ENCODE results near the gene INHBB.

The INHBB gene

GRCh38 chr2:120358734-120359465 is 13.0 kb downstream of the INHBB start:
- DNase-seq (ENCODE audit: low read depth), result no peak

DNA sequence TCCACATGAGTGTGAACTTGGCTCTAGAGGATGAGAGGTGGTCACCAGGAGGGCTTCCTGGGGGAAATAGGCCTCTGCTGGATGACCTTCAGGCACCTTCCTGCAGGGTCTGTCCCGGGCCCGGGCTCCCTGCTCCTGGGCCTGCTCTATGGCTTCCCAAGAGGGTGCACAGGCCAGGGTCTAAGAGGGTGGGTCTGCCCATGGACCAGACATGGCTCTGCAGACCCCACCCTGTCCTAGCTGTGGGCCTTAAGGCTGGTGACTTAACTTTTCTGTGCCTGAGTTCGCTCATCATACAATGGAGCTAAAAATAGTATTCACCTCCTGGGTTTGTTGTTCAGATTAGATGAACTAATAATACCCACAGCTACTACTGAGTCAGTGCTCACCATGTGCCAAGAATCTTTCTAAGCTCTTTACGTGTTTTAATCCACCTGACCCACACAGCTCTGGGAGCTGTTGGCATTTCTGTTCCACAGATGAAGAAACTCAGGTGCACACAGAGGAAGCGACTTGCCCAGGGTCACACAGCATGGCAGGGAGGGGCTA is 14.4 kb downstream of the INHBB start:
- no peak for DNase-seq (ENCODE audit: low read depth)

- DNase-seq (ENCODE audit: low read depth), result no peak
Measured at GRCh38 chr2:120362926-120363325, 17.0 kb downstream of the INHBB start.

GRCh38 chr2:120365236-120365793 is 19.4 kb downstream of the INHBB start:
- no peak for DNase-seq (ENCODE audit: low read depth)

- DNase-seq (ENCODE audit: low read depth), result no peak
Measured at GRCh38 chr2:120366698-120367097, 20.8 kb downstream of the INHBB start.

- no peak for DNase-seq (ENCODE audit: low read depth)
Measured at GRCh38 chr2:120367221-120367620, 21.3 kb downstream of the INHBB start.

GRCh38 chr2:120367649-120368048 is 21.7 kb downstream of the INHBB start:
- DNase-seq (ENCODE audit: low read depth), result no peak

DNA sequence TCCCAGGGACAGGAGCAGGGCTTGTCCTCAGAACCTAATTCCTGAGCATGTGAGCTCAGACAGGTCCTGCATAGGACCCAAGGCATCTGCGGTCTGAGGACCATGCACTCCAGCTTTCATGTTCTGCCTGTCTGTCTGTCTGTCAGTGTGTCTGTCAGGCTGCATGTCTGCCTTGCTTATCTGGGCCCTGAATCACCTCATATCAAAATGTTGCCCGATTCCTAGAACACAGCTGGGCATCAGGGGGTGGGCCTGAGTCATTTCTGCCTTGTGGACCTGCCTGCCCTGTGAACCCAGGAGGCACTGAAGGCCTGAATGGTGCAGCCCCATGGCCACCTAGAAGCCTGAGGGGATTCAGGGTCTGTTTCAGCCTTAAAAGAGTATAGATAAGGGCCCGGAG is 22.1 kb downstream of the INHBB start:
- no peak for DNase-seq (ENCODE audit: low read depth)

- no peak for DNase-seq (ENCODE audit: low read depth)
Measured at GRCh38 chr2:120369250-120369649, 23.3 kb downstream of the INHBB start.

DNA sequence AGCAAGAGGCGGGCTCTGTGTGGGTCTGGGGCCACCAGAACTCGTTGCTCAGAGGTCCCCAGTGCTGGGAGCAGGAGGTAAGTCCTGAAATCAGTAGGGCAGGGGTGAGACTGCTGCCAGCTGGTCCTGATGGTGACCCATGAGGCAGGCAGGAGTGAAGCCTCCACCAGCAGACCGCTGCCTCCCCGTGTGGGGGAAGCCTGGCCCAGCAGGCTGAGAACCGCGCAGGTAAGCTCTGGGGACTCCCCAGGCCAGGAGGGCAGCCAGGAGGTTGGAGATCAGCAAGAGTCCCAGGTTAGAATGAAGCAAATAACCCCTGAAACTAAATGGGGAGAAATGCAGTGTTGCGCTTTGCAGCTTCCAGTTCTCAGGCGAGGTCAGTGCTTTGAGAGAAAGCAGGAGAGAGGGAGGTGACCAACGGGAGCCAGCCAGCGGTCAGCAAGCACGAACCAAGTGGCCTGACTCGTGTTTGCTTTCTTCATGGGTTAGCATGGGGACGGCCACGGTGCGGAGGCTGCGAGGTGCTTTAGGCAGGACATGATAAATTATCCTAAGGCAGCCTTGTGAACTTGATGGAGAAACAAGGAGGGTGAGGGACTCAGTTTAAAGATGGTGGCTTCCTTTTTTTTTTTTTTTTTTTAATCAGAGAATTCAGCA is 26.2 kb downstream of the INHBB start:
- no peak for DNase-seq (ENCODE audit: low read depth)

GRCh38 chr2:120372816-120373215 is 26.9 kb downstream of the INHBB start:
- DNase-seq (ENCODE audit: low read depth), result no peak

DNA sequence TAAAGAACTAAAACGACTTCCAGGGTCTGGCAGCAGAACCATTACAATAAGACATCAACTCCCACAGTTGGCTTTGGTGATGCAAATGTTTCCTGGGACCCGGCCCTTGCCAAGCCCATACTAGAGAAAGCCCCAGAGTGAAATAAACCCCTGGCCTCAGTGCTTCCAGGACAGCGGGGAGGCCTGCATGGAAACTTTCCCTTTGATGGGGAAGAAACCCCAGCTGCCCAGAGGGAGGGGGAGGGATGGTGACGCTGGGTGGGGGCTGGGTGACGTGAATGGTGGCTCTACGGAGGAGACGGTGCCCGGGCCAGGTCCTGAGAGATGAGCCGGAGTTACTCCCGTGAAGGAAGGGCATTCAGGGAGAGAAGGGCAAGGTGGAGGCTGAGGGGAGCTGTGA is 27.5 kb downstream of the INHBB start:
- DNase-seq (ENCODE audit: low read depth), result no peak

- DNase-seq (ENCODE audit: low read depth), result no peak
Measured at GRCh38 chr2:120374821-120375220, 28.9 kb downstream of the INHBB start.

DNA sequence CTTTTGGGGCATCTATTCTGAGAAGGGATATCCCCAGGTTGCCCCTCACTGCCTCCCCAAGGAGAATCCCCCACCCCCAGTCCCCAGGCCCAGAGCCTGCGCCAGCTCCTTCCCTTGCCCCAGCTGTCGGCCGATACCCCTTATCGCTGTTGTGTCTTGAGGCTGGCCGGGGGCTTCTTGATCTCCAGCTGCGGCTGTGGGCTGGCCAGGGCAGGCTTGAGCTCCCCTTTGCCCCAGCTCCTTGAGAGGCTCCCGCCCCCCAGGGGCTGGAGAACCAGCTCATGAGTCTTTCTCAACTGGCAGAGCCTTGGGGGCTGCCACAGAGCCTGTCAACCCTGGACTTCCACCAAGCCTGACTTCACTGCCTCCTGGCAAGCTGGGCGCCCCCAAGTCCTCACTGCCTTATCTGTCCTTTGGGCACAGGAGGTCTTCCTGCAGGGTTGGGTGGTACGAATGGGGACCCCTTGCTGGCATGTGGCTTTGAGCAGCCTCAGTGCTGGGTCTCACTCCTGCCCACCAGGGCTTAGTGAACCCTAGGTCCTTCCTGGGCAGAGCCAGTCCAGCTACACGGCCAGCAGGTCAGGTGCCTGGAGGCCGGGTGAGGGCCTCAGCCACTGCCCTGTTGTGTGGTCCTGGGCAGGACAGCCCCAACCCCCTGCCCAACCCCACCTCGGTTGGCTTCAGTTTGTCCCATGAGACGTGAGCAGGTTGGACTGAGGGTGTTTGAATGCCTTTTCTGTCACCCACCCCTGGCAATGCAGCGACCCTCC is 29.5 kb downstream of the INHBB start:
- no peak for DNase-seq (ENCODE audit: low read depth)

DNA sequence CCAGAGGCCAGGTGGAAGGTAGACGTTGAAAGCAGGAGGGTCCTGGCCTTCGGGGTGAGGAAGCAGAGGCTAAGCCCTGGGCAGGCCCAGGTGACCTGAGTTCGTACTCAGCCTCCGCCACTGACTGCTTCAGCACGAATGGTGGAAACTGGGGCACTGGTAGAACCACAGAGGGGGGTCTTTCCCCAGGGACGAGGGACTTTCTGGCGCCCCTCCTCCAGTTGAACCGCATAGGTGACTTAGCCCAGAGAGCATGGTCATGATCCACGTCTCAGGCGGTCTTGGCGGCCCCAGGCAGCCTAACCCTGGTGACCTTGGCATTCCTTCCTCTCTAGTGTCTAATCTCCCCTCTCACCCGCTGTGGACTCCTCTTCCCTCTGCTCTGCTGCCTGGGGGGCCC is 30.2 kb downstream of the INHBB start:
- DNase-seq (ENCODE audit: low read depth), result no peak

DNA sequence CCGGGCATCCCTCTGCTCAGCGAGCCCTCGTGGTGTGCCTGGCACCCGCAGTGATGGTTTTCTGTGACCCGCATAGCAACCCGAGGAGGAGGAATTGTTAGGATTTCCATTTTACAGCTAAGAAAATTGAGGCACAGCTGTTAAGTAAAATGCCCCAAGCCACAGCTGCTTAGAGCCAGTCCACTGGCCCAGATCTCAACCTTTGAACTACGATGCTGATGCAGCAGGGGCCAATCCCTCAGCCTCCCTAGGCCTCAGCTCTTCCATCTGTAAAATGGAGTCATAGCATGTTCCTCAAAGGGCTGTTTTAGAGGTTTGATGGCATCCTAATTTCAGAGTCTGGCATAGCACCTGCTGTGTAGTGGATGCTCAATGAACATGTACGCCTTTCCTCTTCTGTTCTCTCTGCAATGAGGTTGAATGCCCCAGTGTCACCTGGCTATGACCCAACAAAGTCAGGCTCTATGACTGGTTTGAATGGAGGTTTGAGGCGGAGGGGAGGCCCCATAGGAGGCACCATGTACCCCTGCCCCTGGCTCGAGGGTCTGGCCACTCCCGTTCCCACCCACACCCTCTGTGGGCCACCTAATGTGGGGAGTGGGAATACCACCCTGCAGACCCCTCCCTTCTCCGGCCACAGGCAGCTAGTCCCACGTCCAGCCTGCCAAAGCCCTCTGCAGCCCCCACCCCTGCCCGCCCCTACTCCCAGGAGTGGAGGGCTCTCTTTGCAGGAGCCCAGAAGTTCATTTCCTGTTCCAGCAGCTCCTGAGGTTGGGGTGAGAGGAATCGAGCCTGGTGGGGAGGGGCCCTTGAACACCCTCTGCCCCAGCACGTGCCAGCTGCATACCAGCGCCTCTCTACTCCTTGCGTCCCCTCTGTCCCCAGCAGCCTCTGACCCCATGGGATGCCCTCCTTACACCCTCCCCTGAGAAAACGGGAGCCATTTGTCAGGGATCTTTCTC is 31.0 kb downstream of the INHBB start:
- DNase-seq (ENCODE audit: low read depth), result no peak

- DNase-seq (ENCODE audit: low read depth), result no peak
Measured at GRCh38 chr2:120378605-120379004, 32.7 kb downstream of the INHBB start.

DNA sequence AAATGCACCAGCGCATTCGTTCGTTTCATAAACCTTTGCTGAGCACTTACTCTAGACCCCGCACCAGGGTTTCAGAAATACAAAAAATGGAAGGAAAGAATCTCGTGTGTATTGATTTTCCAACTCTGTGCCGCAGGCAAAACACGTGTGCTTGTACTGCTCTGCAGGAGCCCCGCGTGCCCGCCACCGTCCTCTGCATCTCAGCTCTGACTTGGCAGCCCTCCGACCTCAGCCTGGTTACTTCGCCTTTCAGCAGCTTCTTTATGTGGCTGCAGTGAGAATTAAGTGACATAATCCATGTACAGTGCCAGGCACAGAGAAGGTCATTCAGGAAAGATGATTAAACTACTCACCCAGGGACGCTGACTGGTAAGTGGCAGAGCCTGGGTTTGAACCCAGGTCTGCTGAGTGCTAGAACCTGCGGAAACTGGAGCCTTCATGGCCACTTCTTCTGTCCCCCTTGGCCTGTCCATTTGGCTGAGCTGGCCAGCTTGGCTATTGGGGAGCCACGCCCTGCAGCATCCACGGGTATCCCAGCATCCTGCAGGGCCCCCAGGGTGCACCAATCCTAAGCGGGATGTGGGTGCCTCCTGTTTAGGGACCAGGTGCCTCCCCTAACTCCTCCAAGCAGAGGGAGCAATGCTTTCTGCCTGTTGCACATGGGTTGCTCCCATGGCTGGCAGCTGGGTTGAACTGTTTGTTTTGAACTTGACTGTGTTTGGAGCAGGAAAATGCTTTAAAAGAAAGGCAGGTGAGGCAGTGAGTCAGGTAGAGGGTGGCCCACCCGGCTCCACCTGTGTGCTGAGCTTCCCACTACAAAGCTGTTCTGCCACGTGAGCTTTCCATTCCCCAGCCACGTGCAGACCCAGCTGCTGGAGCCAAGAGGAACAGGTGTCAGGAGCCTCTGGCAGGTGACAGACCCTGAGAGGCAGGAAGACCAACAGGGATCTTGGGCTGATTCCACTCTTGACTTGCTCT is 34.3 kb downstream of the INHBB start:
- no peak for DNase-seq (ENCODE audit: low read depth)

- no peak for DNase-seq (ENCODE audit: low read depth)
Measured at GRCh38 chr2:120381192-120381591, 35.3 kb downstream of the INHBB start.

- no peak for DNase-seq (ENCODE audit: low read depth)
Measured at GRCh38 chr2:120381661-120382060, 35.7 kb downstream of the INHBB start.
